ENCODE measurements around the gene GATM. TPM values are rescaled to one million over a fixed set of nuclear protein-coding genes. Genes with fewer than 3 reads are reported as not detected.

GATM gene, protein sequence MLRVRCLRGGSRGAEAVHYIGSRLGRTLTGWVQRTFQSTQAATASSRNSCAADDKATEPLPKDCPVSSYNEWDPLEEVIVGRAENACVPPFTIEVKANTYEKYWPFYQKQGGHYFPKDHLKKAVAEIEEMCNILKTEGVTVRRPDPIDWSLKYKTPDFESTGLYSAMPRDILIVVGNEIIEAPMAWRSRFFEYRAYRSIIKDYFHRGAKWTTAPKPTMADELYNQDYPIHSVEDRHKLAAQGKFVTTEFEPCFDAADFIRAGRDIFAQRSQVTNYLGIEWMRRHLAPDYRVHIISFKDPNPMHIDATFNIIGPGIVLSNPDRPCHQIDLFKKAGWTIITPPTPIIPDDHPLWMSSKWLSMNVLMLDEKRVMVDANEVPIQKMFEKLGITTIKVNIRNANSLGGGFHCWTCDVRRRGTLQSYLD
- 10 to 100 TPM in 1 of 3 donors, 1 to 10 TPM in 2; 7.7 to 21.2 (median 8.9) TPM for total RNA-seq
- long read RNA-seq, donor 1, transcript GATM-201 (9 exons, 2,597 nt): major isoform, 12 of 16 reads
- long read RNA-seq, donor 1, partial matches to known transcripts: 3 of 16 reads
- long read RNA-seq, donor 1, other reads (novel, unspliced or antisense): 0 of 16 reads
- long read RNA-seq, donor 2, partial matches to known transcripts: 2 of 4 reads
- long read RNA-seq, donor 2, other reads (novel, unspliced or antisense): 0 of 4 reads

- DNase-seq (peak; percentile 75 to 81 (median 80)), ATAC-seq (peak; percentile 93)
- TF ChIP-seq, protein P1, sequence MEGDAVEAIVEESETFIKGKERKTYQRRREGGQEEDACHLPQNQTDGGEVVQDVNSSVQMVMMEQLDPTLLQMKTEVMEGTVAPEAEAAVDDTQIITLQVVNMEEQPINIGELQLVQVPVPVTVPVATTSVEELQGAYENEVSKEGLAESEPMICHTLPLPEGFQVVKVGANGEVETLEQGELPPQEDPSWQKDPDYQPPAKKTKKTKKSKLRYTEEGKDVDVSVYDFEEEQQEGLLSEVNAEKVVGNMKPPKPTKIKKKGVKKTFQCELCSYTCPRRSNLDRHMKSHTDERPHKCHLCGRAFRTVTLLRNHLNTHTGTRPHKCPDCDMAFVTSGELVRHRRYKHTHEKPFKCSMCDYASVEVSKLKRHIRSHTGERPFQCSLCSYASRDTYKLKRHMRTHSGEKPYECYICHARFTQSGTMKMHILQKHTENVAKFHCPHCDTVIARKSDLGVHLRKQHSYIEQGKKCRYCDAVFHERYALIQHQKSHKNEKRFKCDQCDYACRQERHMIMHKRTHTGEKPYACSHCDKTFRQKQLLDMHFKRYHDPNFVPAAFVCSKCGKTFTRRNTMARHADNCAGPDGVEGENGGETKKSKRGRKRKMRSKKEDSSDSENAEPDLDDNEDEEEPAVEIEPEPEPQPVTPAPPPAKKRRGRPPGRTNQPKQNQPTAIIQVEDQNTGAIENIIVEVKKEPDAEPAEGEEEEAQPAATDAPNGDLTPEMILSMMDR (IDR thresholded peaks at IDR 0.05): no peak
- H3K36me3 ChIP-seq (ENCODE audit: low read depth): no peaks in the 10 kb centered on the region
- peaks cover 12% of the 10 kb centered on the region for H3K4me1 ChIP-seq (ENCODE audit: low read depth)
- H3K9me3 ChIP-seq: no peaks in the 10 kb centered on the region
- peak within 1 kb of the TSS; percentile 25 for H3K4me3 ChIP-seq
- intact Hi-C loops (cut with DNase I, micrococcal nuclease): no loop called here
These were observed at the start of gene GATM for GRCh38 chr15:45378149-45378912. GATM (minus strand) TSS chr15:45378544; CDS start chr15:45378453, 91 bp downstream.

DNA sequence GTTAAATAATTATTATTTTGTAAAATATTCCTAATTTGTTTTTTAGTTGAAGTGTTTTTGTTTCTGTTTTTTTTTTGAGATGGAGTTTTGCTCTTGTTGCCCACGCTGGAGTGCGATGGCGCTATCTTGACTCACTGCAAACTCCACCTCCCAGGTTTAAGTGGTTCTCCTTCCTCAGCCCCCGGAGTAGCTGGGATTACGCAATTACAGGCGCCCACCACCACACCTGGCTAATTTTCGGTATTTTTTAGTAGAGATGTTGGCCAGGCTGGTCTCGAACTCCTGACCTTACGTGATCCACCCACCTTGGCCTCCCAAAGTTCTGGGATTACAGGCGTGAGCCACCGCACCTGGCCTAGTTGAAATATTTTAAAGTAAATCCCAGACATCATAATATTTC is 48.7 kb upstream of the GATM start:
- TF ChIP-seq, protein P1 (IDR thresholded peaks at IDR 0.05): no peak
- Histone ChIP-seq H3K9me3 (no peaks in the 10 kb centered on the region), H3K36me3 (ENCODE audit: low read depth) (no peaks in the 10 kb centered on the region), H3K4me1 (ENCODE audit: low read depth) (peaks cover 16% of the 10 kb centered on the region), H3K4me3 (no peak overlapping the region)
- DNase-seq (no peak), ATAC-seq (no peak)
- intact Hi-C loops (cut with DNase I, micrococcal nuclease): no loop called here

- DNase-seq: no peak
These were observed 46.8 kb upstream of the GATM start for GRCh38 chr15:45425135-45425534.

GRCh38 chr15:45424429-45424828 is 46.1 kb upstream of the GATM start:
- no peak for DNase-seq
- Histone ChIP-seq H3K4me3 (no peak overlapping the region), H3K9me3 (no peaks in the 10 kb centered on the region), H3K4me1 (ENCODE audit: low read depth) (peaks cover 6% of the 10 kb centered on the region), H3K36me3 (ENCODE audit: low read depth) (no peaks in the 10 kb centered on the region)
- no peak for ATAC-seq
- intact Hi-C loops (cut with DNase I, micrococcal nuclease): no loop called here
- TF ChIP-seq, protein P1 (IDR thresholded peaks at IDR 0.05): no peak

More at GRCh38 chr15:45425135-45425534, 46.8 kb upstream of the GATM start:
- Histone ChIP-seq H3K4me3 (no peak overlapping the region), H3K9me3 (no peaks in the 10 kb centered on the region), H3K36me3 (ENCODE audit: low read depth) (no peaks in the 10 kb centered on the region), H3K4me1 (ENCODE audit: low read depth) (peaks cover 12% of the 10 kb centered on the region)
- intact Hi-C loops (cut with DNase I, micrococcal nuclease): no loop called here
- no peak for ATAC-seq
- TF ChIP-seq, protein P1 (IDR thresholded peaks at IDR 0.05): no peak

- ATAC-seq (no peak), DNase-seq (no peak)
- Histone ChIP-seq H3K9me3 (no peaks in the 10 kb centered on the region), H3K4me1 (ENCODE audit: low read depth) (no peaks in the 10 kb centered on the region), H3K36me3 (ENCODE audit: low read depth) (peaks cover 3% of the 10 kb centered on the region), H3K4me3 (no peak overlapping the region)
- TF ChIP-seq, protein P1 (IDR thresholded peaks at IDR 0.05): no peak
- intact Hi-C loops (cut with DNase I, micrococcal nuclease): no loop called here
These were observed 39.1 kb upstream of the GATM start for GRCh38 chr15:45417303-45417950.
